Activated T-cell treated with anti-CD3 and anti-CD28 coated beads, Interleukin-2, amount 50 U/mL, for 24 hours (primary cell): Measurements from ENCODE around the gene RSPH1.

Source experiments
- DNase-seq: peaks from one replicate; pipeline ENCODE4 v3.0.0-alpha.2; 2020
- H3K27ac Mint-ChIP-seq: 2 replicates; pipeline ENCODE4 v1.8.0; 2020; ENCODE audit warnings: mild to moderate bottlenecking, mixed read lengths
- H3K27me3 Mint-ChIP-seq: 2 replicates; pipeline ENCODE4 v1.8.0; 2020; ENCODE audit warnings: mixed read lengths
- H3K36me3 Mint-ChIP-seq: 2 replicates; pipeline ENCODE4 v1.8.0; 2020; ENCODE audit warnings: low read depth, mixed read lengths
- H3K4me1 Mint-ChIP-seq: 2 replicates; pipeline ENCODE4 v1.8.0; 2020; ENCODE audit warnings: low read depth, mixed read lengths
- H3K4me3 Mint-ChIP-seq: 2 replicates; pipeline ENCODE4 v1.8.0; 2020; ENCODE audit warnings: mild to moderate bottlenecking, moderate library complexity, mixed read lengths
- H3K9me3 Mint-ChIP-seq: 2 replicates; pipeline ENCODE4 v1.8.0; 2020; ENCODE audit warnings: mixed read lengths

The RSPH1 gene

GRCh38 chr21:42465008-42465802 is 30.8 kb downstream of the RSPH1 start:
- no peaks in the 10 kb centered on the region for H3K36me3 Mint-ChIP-seq
- no peak overlapping the region for H3K4me3 Mint-ChIP-seq

GRCh38 chr21:42463861-42464515 is 32.0 kb downstream of the RSPH1 start:
- no peaks in the 10 kb centered on the region for H3K36me3 Mint-ChIP-seq
- no peaks in the 10 kb centered on the region for H3K27me3 Mint-ChIP-seq
- peak overlapping the region; percentile 88 for H3K27ac Mint-ChIP-seq
- H3K4me1 Mint-ChIP-seq = peaks cover 68% of the 10 kb centered on the region
- peak overlapping the region; percentile 9 for H3K4me3 Mint-ChIP-seq
- no peaks in the 10 kb centered on the region for H3K9me3 Mint-ChIP-seq
- DNase-seq = peak; percentile 79

More at GRCh38 chr21:42465008-42465802, 30.8 kb downstream of the RSPH1 start:
- DNase-seq = peak; percentile 29
- Mint-ChIP-seq H3K27ac (no peak overlapping the region), H3K27me3 (no peaks in the 10 kb centered on the region), H3K4me1 (peaks cover 68% of the 10 kb centered on the region), H3K9me3 (no peaks in the 10 kb centered on the region)

- H3K27me3 Mint-ChIP-seq = no peaks in the 10 kb centered on the region
- no peak overlapping the region for H3K4me3 Mint-ChIP-seq
- H3K27ac Mint-ChIP-seq = no peak overlapping the region
- peaks cover 65% of the 10 kb centered on the region for H3K4me1 Mint-ChIP-seq
- no peaks in the 10 kb centered on the region for H3K9me3 Mint-ChIP-seq
- peak; percentile 28 for DNase-seq
- H3K36me3 Mint-ChIP-seq = no peaks in the 10 kb centered on the region
These were observed 33.8 kb downstream of the RSPH1 start for GRCh38 chr21:42461881-42462877.

- Mint-ChIP-seq H3K27ac (peak overlapping the region; percentile 11), H3K4me3 (peak overlapping the region; percentile 1), H3K27me3 (no peaks in the 10 kb centered on the region), H3K36me3 (no peaks in the 10 kb centered on the region), H3K9me3 (no peaks in the 10 kb centered on the region), H3K4me1 (peaks cover 70% of the 10 kb centered on the region)
- no peak for DNase-seq
These were observed 34.9 kb downstream of the RSPH1 start for GRCh38 chr21:42461185-42461520.

DNA sequence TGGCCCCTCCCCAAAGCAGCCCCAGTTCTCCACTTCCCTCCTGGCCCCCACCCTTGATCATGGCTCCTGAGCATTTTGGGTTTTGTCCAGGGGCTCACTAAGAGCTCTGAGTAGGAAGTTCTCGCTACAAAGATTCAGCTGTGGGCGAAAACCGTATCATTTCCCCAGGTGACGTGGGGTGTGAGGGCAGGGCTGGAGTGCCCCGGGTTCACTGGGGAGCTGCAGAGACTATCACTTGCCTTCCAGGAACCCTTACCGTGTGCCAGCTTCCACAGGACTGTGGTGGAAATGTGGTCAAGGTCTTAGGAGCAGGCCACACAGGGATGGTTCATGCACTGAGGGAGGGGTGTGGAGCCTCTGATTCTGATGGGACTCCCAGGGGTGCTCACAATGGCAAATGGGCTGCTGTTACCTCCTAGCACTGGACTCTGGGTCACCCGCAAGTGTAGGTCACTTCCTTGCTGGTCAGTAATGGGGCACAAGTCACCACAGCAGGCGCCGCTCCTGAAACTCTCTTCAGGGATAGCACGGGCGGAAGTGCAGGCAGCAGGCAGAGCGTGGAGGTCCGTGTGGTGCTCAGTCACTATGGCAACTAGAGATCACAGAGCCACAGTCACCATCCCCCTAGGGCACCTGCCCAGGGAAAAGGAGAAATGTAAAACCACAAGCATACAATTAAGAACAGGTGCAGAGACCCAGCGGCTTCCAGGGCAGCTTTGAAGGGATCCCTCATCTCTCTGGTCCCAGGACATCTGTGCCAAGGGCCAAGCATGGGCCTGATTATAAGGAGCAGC is 35.4 kb downstream of the RSPH1 start:
- no peaks in the 10 kb centered on the region for H3K27me3 Mint-ChIP-seq
- peak overlapping the region; percentile 11 for H3K27ac Mint-ChIP-seq
- DNase-seq = peak; percentile 51
- H3K36me3 Mint-ChIP-seq = no peaks in the 10 kb centered on the region
- H3K4me3 Mint-ChIP-seq = peak overlapping the region; percentile 44
- H3K9me3 Mint-ChIP-seq = no peaks in the 10 kb centered on the region
- peaks cover 72% of the 10 kb centered on the region for H3K4me1 Mint-ChIP-seq

DNA sequence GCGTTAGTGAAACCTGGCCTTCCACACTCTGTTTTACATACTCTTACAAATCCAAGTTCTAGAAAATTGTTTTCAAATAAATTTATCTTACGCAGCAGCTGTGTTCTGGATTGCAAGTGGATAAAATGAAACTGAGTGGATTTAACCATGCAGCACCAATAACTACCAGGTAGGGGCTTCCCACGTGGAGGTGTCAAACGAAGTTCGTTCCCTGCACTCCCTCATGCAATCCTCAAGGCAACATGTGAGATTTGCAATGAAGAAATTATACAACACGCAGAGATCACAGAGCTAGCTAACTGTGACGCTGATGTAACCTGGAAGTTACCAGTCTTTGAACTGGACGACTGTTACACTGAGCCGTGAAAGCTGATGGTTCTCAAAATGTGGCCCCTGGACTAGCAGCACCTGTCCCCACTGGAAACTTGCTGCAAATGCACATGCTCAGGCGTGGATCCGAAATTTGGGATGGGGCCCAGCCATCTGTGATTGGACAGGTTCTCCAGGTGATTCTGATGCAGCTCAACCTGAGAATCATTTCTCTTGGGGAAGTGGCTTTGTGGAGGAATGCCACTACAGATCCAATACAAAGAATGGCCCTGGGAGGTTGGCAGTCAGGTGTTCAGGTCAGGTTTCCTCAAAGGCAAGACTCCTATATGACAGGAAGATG is 36.3 kb downstream of the RSPH1 start:
- Mint-ChIP-seq H3K4me1 (peaks cover 68% of the 10 kb centered on the region), H3K4me3 (no peak overlapping the region), H3K9me3 (no peaks in the 10 kb centered on the region), H3K27ac (no peak overlapping the region), H3K36me3 (no peaks in the 10 kb centered on the region), H3K27me3 (no peaks in the 10 kb centered on the region)
- peak; percentile 27 for DNase-seq

- no peaks in the 10 kb centered on the region for H3K36me3 Mint-ChIP-seq
- H3K4me1 Mint-ChIP-seq = peaks cover 62% of the 10 kb centered on the region
- no peak overlapping the region for H3K4me3 Mint-ChIP-seq
- H3K27me3 Mint-ChIP-seq = no peaks in the 10 kb centered on the region
- H3K27ac Mint-ChIP-seq = no peak overlapping the region
- DNase-seq = no peak
- no peaks in the 10 kb centered on the region for H3K9me3 Mint-ChIP-seq
These were observed 37.0 kb downstream of the RSPH1 start for GRCh38 chr21:42459082-42459460.

DNA sequence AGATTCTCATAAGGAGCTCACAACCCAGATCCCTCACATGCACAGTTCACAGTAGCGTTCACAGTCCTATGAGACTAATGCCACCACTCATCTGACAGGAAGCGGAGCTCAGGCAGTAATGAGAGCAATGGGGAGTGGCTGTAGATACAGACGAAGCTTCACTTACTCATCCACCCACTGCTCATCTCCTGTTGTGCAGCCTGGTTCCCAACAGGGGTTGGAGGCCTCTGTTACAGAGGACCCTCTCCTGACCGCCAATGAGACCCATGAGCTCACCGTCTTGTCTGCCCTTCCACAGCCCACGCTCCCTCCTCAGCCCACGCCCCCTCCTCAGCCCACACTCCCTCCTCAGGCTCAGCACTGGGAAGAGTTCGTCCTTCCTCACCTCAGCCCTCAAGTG is 39.6 kb downstream of the RSPH1 start:
- H3K9me3 Mint-ChIP-seq = no peaks in the 10 kb centered on the region
- no peaks in the 10 kb centered on the region for H3K27me3 Mint-ChIP-seq
- H3K27ac Mint-ChIP-seq = peak overlapping the region; percentile 83
- H3K4me3 Mint-ChIP-seq = no peak overlapping the region
- DNase-seq = peak; percentile 56
- no peaks in the 10 kb centered on the region for H3K36me3 Mint-ChIP-seq
- H3K4me1 Mint-ChIP-seq = peaks cover 47% of the 10 kb centered on the region

DNA sequence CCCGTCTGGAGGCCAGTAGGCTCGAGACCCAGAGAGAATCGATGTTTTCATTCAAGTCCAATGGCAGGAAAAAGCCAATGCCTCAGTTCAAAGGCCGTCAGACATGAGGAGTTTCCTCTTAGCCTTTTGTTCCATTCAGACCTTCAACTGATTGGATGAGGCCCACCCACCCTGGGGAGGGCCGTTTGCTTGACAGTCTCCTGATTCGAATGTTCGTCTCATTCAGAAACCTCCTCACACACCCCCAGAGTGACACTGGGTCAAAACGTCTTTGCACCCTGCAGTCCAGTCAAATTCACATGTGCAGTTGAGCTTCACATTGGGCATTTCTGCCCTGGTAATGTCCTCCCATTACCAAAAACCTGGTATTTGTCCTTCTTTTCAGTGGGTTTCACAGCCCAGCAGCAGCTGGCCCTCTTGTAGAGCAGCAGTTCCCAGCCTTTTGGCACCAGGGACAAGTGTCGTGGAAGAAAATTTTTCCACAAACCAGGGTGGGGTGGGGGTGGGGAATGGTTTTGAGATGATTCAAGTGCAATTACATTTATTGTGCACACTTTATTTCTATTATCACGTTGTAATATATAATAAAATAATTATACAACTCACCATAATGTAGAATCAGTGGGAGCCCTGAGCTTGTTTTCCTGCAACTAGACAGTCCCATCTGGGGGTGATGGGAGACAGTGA is 40.1 kb downstream of the RSPH1 start:
- no peak overlapping the region for H3K4me3 Mint-ChIP-seq
- no peaks in the 10 kb centered on the region for H3K27me3 Mint-ChIP-seq
- H3K27ac Mint-ChIP-seq = peak overlapping the region; percentile 83
- H3K4me1 Mint-ChIP-seq = peaks cover 42% of the 10 kb centered on the region
- H3K36me3 Mint-ChIP-seq = no peaks in the 10 kb centered on the region
- no peak for DNase-seq
- H3K9me3 Mint-ChIP-seq = no peaks in the 10 kb centered on the region

DNA sequence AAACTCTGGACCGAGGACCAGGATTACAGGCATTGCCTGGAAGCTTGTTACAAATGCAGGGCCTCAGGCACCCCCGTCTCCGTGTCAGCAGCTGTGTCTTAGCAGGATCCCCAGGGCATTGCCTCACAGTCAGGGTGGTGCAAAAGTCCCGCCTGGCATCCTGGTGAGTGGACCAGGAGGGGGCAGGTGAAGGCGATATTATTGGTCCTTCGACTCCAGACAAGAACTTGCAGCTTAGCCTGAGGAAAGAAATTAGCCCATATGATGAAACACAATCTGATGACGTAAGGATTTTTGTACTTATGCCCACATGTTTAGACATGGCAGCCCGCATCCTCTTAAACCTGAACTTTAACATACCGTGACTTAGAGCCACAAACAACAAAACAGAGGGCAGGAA is 40.8 kb downstream of the RSPH1 start:
- peaks cover 42% of the 10 kb centered on the region for H3K4me1 Mint-ChIP-seq
- H3K4me3 Mint-ChIP-seq = no peak overlapping the region
- no peak for DNase-seq
- no peak overlapping the region for H3K27ac Mint-ChIP-seq
- H3K9me3 Mint-ChIP-seq = no peaks in the 10 kb centered on the region
- H3K36me3 Mint-ChIP-seq = no peaks in the 10 kb centered on the region
- H3K27me3 Mint-ChIP-seq = no peaks in the 10 kb centered on the region

DNA sequence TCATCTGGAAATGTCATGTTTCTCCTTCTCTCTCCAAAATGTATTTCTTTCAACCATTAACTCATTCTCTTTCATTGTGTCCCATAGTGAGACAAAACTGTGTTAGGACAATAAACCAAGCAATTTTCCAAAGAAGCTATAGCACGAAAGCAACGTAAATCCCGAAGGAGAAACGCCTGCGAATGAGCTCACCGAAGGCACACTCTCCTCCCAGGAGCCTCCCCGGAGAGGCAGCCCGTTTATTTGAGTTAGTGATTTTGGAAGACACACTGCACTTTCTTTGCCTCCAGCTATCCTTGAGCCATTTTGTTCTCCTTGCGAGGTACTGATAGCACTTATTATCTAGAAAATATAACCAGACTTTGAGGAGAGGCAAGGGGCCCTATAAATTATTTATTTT is 41.2 kb downstream of the RSPH1 start:
- no peak overlapping the region for H3K27ac Mint-ChIP-seq
- H3K4me1 Mint-ChIP-seq = peaks cover 43% of the 10 kb centered on the region
- H3K4me3 Mint-ChIP-seq = no peak overlapping the region
- H3K9me3 Mint-ChIP-seq = no peaks in the 10 kb centered on the region
- DNase-seq = no peak
- H3K36me3 Mint-ChIP-seq = no peaks in the 10 kb centered on the region
- H3K27me3 Mint-ChIP-seq = no peaks in the 10 kb centered on the region

DNA sequence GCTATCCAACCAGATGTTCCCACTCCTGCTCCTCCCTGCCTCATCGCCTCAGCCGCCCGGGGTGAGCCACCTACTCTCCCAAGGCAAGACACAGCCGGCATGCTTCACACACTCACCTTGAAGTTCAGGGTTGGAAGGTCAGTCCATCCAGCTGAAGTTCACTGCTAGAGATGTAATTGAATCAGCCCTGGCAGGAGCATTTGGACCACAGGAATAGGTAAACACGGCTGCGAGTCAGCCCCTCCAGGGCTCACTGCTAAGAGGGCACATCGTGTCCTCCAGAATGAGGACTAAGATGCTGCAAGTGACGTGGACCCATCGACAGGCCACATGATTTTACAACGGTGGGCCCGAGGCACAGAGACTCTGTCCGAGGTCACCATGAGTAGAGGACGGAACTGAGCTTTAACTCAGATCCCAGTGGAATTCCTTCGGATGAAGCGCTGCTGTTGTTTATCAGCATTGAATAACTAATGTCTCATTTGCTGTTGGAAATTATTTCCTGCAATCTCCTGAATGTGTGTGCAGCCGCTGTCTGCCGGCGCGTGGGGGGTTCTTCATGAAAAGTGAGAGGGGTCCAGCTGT is 41.9 kb downstream of the RSPH1 start:
- DNase-seq = no peak
- H3K4me1 Mint-ChIP-seq = peaks cover 48% of the 10 kb centered on the region
- H3K27me3 Mint-ChIP-seq = no peaks in the 10 kb centered on the region
- H3K36me3 Mint-ChIP-seq = no peaks in the 10 kb centered on the region
- H3K4me3 Mint-ChIP-seq = no peak overlapping the region
- H3K27ac Mint-ChIP-seq = no peak overlapping the region
- H3K9me3 Mint-ChIP-seq = no peaks in the 10 kb centered on the region
